AG08395 (cell line): ENCODE measurements around the gene RUNX1.

Experiments used
- DNase-seq: peaks from one replicate; pipeline ENCODE4 v3.0.0; 2012; ENCODE audit warnings: mixed read lengths, low spot score

The RUNX1 gene

GRCh38 chr21:34880401-34880800 is 168.7 kb downstream of the RUNX1 start:
- no peak for DNase-seq

GRCh38 chr21:34878940-34879339 is 170.2 kb downstream of the RUNX1 start:
- DNase-seq, result no peak

GRCh38 chr21:34878501-34878900 is 170.6 kb downstream of the RUNX1 start:
- no peak for DNase-seq

- DNase-seq, result no peak
Measured at GRCh38 chr21:34877485-34878128, 171.5 kb downstream of the RUNX1 start.

GRCh38 chr21:34875830-34876229 is 173.3 kb downstream of the RUNX1 start:
- no peak for DNase-seq

- no peak for DNase-seq
Measured at GRCh38 chr21:34874684-34875513, 174.2 kb downstream of the RUNX1 start.

GRCh38 chr21:34871026-34871908 is 177.8 kb downstream of the RUNX1 start:
- DNase-seq, result no peak

GRCh38 chr21:34870246-34870645 is 178.9 kb downstream of the RUNX1 start:
- no peak for DNase-seq

- DNase-seq, result no peak
Measured at GRCh38 chr21:34869545-34869944, 179.6 kb downstream of the RUNX1 start.

- no peak for DNase-seq
Measured at GRCh38 chr21:34867785-34868184, 181.3 kb downstream of the RUNX1 start.

GRCh38 chr21:34865400-34866241 is 183.5 kb downstream of the RUNX1 start:
- no peak for DNase-seq

GRCh38 chr21:34864370-34865149 is 184.5 kb downstream of the RUNX1 start:
- no peak for DNase-seq

GRCh38 chr21:34862951-34863350 is 186.2 kb downstream of the RUNX1 start:
- DNase-seq, result no peak

- no peak for DNase-seq
Measured at GRCh38 chr21:34861258-34861657, 187.8 kb downstream of the RUNX1 start.

- DNase-seq, result no peak
Measured at GRCh38 chr21:34859976-34860653, 189.0 kb downstream of the RUNX1 start.

GRCh38 chr21:34858559-34858958 is 190.5 kb downstream of the RUNX1 start:
- DNase-seq, result no peak

GRCh38 chr21:34857874-34858273 is 191.2 kb downstream of the RUNX1 start:
- DNase-seq, result no peak

GRCh38 chr21:34857122-34857713 is 191.9 kb downstream of the RUNX1 start:
- DNase-seq, result no peak

- DNase-seq, result no peak
Measured at GRCh38 chr21:34852448-34852847, 196.7 kb downstream of the RUNX1 start.

GRCh38 chr21:34850166-34850690 is 198.9 kb downstream of the RUNX1 start:
- DNase-seq, result no peak
